HG02981 (cell line): ENCODE measurements around the gene NHERF2.
"Not testable (repeated sequence)": the region's sequence is repeated elsewhere in the genome, so short reads cannot be mapped to it uniquely, and the experiment has no call there.

Source experiments
- ATAC-seq: cut with Tn5 transposase; IDR thresholded peaks from one replicate; pipeline ENCODE4 v1.9.1; 2021; ENCODE audit warnings: mild to moderate bottlenecking, moderate library complexity; ENCODE audit not compliant: unreplicated experiment

Gene NHERF2

DNA sequence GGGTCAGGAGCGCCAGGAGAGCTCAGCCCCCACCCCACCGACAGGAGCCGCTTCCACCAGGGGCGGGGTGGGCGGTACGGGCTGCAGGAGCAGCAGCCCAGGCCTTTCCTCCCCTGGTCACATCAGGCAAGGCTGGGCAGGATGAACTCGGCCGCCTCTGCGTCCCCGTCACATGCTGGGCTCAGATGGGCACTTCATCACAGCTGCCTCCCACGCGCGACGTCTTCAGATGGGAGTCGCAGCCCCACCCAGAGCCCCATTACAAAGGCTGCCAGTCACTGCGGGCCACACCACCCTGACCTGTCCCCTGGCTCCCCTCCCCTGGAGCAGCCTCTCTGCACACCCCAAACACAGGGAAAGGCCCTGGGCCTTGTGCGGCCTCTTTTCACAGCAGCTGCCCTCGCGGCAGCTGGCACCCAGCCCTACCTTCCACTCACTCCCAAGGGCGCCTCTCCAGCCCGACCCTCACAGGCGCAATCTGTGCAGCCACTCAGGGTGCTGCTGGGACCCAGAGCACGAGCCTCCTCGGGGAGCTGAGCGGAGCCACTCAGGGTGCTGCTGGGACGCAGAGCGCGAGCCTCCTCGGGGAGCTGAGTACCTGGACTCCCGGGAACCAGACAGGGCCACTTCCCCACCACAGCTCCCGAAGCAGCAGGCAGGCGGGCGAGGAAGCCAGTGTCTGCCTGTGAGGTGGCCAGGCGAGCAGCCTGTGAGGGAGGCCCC lies 21.7 kb upstream of the NHERF2 start:
- no peak for ATAC-seq

GRCh38 chr16:2005646-2006045 lies 21.1 kb upstream of the NHERF2 start:
- ATAC-seq: no peak

GRCh38 chr16:2006317-2006716 lies 20.4 kb upstream of the NHERF2 start:
- ATAC-seq: no peak

DNA sequence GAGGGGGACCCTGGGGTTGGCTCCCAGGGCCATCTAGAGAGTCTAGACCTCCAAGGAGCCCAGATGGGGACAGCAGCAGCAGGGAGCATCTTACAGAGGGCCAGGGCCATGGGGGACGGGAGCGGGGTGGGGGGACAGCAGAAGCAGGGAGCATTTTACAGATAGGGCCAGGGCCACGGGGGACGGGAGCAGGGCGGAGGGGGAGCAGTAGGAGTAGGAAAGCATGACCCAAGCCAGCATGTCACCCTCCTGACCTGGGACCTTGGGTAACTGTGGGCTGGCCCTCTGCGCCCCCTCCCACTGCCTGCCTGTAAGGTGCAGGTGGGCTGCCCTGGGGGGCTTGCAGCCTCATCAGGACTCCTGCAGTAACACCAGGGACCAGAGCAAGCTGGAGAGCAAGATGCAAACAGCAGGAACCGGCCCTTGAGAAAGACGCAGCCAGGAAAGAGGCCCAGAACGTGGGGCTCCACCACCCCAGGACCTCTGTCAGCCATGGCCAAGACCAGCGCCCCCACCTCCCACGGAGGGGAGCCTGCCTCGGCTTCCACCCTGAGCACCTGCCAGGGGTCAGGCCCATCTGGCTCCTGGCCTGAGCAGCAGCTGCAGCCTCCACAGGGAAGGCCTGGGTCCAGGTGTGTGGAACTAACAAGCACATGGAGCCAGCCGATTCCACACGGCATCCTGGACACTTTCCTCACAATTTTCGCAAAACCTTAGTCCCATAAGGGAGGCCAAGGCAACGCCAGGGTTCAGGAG lies 19.4 kb upstream of the NHERF2 start:
- ATAC-seq: no peak

GRCh38 chr16:2008009-2008526 lies 18.6 kb upstream of the NHERF2 start:
- ATAC-seq: no peak

DNA sequence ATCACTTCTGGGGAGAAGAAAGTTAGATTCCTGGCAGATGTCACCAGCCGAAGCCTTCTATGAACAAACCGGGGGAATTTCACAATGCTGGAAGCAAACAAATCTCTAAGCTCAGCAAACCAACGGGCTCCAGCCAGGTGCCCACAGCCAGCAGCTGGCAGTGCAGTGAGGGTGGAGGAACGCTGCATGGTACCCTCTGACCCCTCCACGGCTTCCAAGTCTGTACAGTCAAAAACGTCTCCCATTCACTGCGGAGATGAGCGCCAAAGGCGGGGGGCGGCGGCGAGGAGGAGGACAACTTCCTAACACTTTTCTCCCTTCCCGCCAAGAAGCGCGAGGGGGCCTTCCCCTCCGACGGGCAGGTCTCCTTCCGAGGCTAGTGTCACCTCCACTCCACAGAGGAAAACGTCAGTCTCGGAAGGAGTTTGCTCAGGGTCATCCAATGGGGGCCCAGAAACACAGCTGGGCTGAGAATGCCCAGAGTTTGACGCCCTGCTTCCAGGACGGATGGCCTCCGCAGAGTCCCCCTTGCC lies 18.0 kb upstream of the NHERF2 start:
- no peak for ATAC-seq

DNA sequence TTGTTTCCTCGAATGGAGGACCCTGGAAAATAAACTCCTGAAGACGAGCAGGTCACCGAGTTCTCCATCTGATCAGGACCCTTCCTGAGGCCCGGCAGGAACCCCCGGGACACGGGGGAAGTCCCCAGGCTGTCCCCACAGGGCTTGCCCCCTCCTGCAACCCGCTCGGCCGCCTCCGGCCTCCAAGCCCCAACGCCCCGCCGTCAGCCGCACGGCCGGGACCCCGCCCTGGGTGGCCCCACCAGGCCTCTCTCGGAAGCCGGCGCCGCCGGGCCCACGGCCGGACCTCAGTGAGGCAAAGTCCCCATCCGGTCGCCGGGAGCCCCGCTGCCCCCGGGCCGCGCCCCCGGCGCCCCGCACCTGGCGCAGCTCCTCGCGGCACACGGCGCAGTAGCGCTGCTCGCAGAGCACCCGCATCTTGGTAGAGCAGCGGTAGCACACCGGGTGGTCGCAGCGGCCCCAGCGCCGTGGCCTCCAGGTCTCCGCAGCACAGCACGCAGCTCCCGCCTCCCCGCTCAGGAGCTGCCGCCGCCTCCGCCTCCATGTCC lies 17.5 kb upstream of the NHERF2 start:
- peak; percentile 23 for ATAC-seq

- ATAC-seq: peak; percentile 80
Observed at GRCh38 chr16:2009791-2010510, 16.8 kb upstream of the NHERF2 start, which contains the start of gene ZNF598. Gene ZNF598, minus strand, starts transcription at chr16:2009821.

DNA sequence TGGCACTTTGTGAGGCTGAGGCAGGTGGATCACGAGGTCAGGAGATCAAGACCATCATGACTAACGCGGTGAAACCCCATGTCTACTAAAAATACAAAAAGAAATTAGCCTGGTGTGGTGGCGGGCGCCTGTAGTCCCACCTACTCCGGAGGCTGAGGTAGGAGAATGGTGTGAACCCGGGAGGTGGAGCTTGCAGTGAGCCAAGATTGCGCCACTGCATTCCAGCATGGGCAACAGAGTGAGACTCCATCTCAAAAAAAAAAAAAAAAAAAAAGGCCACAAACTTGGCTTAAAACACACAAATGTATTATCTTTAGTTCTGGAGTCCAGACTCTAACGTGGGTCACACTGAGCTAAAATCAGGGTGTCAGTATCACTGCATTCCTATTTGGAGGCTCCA lies 15.0 kb upstream of the NHERF2 start:
- ATAC-seq: not testable (repeated sequence)

DNA sequence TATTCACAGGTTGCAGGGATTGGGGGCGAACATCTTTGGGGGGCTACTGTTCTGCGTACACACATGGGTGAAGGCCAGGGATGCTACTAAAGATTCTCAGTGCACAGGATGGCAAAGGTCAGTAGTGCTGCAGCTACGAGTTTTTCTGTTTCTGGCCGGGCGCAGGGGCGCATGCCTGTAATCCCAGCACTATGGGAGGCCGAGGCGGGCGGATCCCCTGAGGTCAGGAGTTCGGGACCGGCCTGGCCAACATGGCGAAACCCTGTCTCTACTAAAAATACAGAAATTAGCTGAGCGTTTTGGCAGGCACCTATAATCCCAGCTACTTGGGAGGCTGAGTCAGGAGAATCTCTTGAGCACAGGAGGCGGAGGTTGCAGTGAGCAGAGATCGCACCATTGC lies 13.2 kb upstream of the NHERF2 start:
- ATAC-seq: no peak

GRCh38 chr16:2015117-2015946 lies 11.4 kb upstream of the NHERF2 start:
- no peak for ATAC-seq

DNA sequence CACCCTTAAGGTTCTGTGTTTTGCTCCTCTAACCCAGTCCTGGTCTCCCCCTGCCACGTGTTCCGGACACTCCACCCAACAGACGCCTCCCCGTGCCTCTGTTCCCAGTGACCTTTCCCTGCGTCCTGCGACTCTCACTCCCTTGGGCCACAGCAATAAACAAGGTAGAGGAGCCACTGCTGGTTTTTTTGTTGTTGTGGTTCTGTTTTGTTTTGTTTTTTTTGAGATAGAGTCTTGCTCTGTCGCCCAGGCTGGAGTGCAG lies 10.8 kb upstream of the NHERF2 start:
- ATAC-seq: no peak

- ATAC-seq: no peak
Observed at GRCh38 chr16:2016407-2016922, 10.2 kb upstream of the NHERF2 start.

- ATAC-seq: no peak
Observed at GRCh38 chr16:2019518-2019920, 7.2 kb upstream of the NHERF2 start, which contains the start of gene NPW. Gene NPW, plus strand, starts transcription at chr16:2019785.

DNA sequence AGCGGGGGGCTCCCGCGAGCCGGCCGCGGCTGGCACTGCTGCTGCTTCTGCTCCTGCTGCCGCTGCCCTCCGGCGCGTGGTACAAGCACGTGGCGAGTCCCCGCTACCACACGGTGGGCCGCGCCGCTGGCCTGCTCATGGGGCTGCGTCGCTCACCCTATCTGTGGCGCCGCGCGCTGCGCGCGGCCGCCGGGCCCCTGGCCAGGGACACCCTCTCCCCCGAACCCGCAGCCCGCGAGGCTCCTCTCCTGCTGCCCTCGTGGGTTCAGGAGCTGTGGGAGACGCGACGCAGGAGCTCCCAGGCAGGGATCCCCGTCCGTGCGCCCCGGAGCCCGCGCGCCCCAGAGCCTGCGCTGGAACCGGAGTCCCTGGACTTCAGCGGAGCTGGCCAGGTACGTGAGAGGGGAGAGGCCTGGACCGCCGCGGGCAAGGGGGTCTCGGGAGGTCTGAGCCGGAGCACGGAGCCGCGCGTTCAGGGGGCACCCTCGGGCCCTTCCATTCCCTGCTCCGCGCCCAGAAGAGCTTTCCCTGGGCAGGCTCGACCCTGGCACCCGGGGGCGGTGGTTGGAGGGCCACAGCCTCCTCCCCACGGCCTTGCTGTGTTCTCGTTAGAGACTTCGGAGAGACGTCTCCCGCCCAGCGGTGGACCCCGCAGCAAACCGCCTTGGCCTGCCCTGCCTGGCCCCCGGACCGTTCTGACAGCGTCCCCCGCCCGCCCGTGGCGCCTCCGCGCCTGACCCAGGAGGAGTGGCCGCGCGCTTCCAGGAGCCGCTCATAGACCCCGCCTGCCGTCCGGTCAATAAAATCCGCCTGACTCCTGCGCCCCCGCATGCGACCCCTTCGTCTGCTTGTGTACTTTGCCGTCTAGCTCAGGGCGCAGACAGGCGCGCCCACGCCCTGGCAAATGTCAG lies 6.5 kb upstream of the NHERF2 start:
- no peak for ATAC-seq

- no peak for ATAC-seq
Observed at GRCh38 chr16:2022723-2023091, 4.0 kb upstream of the NHERF2 start.

- ATAC-seq: peak; percentile 63
Observed at GRCh38 chr16:2023092-2024031, 3.3 kb upstream of the NHERF2 start.

- no peak for ATAC-seq
Observed at GRCh38 chr16:2024032-2024420, 2.7 kb upstream of the NHERF2 start.
